NCI-H345 (cell line): ENCODE data around the gene ERFL.
A peak's percentile ranks its signal among the peaks of the same experiment; 100 is the strongest.

Experiments used
- DNase-seq: peaks from one replicate; lab custom pipeline; 2025; lab: John Stamatoyannopoulos, UW

The ERFL gene

DNA sequence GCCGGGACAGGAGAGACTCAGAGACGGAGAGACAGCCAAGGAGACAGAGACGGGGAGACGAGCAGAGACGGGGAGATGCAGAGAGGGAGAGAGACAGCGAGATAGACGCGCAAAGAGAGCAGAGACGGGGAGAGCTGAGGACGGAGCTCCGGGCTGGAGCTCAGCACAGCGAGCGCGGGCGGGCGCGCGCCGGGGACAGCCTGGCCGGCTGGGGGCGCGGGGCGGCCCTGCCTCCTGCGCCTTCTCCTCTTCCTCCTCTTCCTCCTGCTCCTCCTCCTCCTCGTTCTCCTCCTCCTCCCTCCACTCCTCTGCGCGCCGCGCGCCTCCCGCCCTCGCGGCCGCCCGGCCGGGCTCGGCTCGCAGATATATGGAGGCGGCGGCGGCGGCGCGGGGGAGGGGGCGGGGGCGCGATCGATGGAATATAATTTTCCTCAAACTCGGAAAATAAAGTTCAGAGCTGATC lies at the start of gene ERFL:
TSS of gene ERFL (minus strand) at position 229 of the 463 bp plus-strand sequence. CDS start 15,530 bp downstream, outside the sequence.
- no peak for DNase-seq

DNA sequence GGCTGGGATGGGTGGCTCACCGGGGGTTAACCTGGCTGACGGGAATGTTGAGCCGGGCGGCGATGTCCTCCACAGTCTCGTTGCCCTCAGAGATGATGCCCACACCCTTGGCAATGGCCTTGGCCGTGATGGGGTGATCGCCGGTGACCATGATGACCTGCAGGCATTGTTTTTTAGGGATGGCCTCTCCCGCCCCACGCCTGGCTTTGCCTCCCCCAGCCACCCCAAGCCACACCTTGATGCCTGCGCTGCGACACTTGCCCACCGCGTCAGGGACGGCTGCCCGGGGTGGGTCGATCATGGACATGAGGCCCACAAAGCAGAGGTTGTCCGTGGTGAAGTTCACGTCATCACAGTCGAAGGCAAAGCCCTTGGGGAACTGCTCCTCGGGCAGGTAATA lies 49.7 kb upstream of the ERFL start:
- DNase-seq: no peak

DNA sequence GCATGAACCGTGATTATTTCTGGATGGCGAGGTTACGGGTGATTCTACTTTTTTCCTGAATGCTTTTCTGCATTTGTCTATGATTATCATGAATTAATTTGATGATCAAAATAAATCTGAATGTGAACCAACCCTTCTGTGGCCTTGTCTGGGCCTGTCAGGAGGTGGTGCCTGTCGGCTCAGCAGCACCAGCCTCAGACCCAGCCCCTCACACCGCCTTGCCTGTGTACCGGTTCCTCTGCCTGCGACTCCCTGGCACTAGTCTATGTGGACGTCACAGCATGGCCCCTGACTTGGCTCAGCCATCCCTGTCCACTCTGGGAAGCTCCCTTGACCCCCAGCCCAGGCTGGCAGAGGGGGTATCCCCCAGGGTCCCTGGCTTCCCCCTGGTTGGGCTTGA lies 46.4 kb upstream of the ERFL start:
- no peak for DNase-seq

- DNase-seq: no peak
These were observed 43.1 kb upstream of the ERFL start for GRCh38 chr19:41971363-41971762.

DNA sequence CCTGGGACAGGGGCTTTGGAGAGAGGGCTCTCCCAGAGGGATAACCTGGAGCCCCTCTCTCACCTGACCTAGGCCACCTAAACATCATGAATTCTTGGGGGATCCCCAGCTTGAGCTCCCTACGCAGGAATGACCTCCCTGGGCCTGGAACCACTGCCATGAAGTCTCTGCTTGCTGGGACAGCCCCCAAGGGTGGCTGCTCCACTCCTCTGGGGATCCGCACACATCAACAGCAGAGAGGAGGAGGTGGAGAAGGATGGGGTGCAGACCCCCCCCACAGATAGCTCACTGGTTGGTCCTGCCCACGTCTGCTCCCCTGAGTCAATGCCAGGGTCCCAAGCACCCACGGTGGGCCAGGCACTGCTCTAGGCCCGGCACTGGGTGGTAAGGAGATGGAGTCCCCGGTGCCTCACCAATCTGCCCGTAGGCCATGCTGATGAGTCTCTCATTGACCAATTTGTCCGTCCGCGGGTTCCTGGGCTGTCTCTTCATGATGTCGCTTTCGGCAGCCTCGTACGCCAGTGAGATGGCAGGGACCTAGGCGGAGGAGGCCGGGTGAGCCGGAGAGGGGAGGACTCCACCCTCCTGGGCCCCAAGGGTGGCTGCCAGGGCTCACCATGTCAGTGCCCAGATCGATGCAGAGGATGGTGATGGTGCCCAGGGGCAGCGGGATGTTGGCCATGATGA lies 41.7 kb upstream of the ERFL start:
- DNase-seq: no peak

DNA sequence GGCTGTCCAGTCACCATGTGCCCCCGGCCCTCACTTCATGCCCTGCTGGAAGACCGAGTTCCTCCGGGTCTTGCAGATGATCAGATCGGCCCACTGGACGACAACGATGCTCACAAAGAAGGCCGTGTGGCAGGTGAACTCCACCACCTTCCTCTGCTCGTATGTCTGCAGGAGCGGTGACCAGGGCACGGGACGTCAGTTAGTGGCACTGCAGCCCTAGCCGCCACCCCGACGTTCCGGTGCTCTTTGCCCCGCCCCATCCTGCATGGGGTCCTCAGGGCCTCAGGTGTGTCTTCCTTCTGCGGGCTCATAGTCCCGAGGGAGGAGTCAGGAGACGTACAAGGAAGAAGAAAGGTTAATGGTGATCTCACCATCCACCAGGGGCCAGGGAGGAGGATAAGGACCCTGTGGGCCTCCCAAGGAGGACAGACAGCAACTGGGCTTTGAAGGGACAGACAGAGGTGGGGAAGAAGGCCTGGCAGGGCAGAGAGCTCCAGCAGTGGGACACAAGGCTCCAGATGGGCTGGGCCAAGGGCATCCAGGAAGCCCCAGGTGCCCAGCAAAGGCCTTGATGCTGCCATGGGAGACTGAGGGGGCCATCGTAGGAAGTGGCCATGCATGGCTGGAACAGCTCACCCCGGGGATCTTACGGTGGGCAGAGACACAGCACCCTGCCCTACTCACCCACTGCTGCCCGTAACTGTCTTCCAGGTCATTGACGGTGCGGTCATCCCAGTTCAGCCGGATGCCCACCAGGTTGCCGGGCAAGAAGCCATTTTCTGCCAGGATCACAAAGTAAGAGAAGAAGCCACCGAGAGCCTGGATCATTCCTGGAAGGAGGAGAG lies 40.7 kb upstream of the ERFL start:
- DNase-seq: no peak

- no peak for DNase-seq
These were observed 39.0 kb upstream of the ERFL start for GRCh38 chr19:41967054-41967783.

- DNase-seq: no peak
These were observed 36.9 kb upstream of the ERFL start for GRCh38 chr19:41965106-41965505.

DNA sequence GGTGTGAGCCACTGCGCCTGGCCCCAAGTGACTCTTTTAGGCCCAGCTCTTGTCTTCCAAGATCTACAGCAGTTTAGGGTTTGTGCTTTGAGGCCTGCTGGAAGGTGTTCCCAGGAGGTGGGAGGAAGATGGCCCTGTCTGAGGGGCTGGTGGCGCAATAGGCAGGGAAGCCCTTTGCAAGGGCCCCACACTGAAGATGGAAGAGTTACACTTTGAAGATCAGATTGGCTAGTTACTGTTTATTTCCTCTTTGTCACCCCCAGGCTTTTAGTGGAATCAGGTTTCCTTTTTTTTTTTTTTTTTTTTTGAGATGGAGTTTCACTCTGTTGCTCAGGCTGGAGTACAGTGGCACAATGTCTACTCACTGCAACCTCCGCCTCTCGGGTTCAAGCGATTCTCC lies 32.7 kb upstream of the ERFL start:
- no peak for DNase-seq

DNA sequence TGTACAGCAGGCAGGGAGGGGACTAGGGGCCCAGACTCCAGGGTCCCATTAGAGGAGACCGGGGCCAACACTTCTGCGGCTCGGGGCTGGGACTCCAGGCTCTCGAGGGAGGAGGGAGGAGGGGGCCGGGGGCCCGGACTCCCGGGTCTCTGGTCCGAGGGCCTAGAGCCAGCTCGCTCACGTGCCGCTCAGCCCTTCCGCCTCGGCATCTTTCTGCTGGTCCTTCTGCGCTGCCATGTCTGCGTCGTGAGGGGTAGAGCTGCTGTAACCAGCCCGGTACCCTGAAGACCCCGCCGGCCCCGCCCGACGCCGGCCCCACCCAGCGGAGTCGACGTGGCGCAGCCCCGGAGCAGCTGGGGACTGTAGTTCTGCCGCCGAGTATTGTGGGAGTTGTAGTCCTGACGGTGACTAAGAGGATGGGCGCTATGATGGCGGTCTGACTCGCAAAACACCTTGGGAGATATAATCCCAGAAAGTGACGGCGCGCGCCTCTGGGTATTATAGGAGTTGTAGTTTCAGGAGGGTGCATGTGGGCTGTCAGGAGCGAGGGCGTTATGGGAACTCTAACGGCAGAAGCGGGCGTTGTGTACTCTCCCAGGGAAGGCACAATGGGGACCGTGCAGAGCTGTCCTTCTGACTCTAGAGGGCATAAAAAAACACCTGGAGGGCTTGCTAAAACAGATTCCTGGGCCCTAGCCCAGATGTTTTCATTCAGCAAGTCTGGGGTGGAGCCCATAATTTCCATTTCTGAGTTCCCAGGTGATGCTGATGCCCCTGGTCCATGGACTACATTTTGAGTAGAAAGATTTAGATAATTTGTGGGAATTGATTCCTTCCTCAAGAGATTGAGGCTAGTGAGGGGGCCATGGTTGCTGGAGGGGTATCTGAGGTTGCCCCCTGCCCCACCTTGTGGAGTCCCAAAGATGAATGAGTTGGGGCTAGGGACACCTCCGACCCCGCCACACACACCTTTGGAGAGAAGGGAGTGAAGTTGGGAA lies 31.1 kb upstream of the ERFL start, which contains the start of gene RABAC1:
TSS of gene RABAC1 (minus strand) at position 266 of the 998 bp plus-strand sequence. CDS start at position 237, 29 bp downstream.
- DNase-seq: peak; percentile 91

GRCh38 chr19:41958367-41959055 lies 30.3 kb upstream of the ERFL start:
- DNase-seq: peak; percentile 76

- DNase-seq: peak; percentile 62
These were observed 29.7 kb upstream of the ERFL start for GRCh38 chr19:41957838-41958366.

GRCh38 chr19:41957161-41957837 lies 29.1 kb upstream of the ERFL start:
- no peak for DNase-seq

DNA sequence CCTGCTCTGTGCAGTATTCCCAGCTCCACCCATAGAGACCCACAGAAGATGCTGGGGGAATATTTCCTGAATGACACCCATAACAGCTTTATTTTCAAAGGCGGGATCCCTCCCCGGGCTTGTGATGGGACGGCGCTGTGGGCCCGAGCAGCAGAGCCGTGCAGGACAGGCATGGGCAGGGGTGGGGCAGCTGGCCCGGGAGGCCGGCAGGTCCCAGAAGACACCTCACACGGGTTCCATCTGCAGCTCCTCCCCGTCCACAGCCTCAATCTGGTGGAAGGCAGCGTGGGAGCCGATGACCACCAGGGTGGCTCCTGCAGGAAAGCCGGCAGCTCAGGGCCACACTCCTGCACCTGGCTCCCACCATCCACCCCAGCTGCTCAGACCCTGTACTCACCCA lies 28.4 kb upstream of the ERFL start:
- DNase-seq: no peak

DNA sequence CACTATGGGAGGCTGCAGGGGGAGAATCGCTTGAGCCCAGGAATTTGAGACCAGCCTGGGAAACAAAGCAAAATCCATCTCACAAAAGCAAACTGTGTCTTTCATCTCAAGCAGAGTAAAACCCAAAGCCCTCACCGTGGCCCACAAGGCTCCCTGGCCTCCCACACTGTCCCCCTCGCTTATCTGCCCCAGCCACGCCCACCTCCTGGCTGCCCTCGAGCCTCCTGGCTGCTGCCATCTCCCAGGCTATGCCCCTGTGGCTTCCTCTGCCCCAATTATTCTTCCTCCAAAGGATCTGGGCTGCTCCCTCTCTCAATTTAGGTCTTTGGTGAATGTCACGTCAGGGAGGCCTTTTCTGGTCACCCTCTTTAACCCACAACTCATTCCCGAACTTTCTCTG lies 27.3 kb upstream of the ERFL start:
- no peak for DNase-seq

- DNase-seq: peak; percentile 74
These were observed 23.5 kb upstream of the ERFL start for GRCh38 chr19:41951686-41952172.

DNA sequence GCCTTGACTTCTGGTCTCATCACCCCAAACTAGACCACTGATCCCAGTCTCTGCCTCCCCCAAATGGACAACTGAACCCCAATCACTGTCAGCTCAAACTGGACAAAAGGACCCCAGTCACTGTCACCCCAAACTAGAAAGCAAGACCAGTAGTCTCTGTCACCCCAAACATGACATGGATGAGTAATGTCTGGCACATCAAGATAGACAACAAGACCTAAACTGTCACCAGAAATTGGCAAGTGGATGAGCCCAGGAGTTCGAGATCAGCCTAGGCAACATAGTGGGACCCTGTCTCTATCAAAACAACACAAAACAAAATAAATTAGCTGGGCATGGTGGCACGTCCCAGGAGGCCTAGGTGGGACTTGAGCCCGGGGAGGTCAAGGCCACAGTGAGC lies 18.8 kb upstream of the ERFL start:
- DNase-seq: no peak

- no peak for DNase-seq
These were observed 17.0 kb upstream of the ERFL start for GRCh38 chr19:41945135-41945766.

GRCh38 chr19:41944336-41944735 lies 16.1 kb upstream of the ERFL start:
- no peak for DNase-seq
